Keratinocyte (primary cell): ENCODE data around the gene CCDC157. TPM values are rescaled to one million over a fixed set of nuclear protein-coding genes. Genes with fewer than 3 reads are reported as not detected.

ENCODE experiments used
- DNase-seq: peaks from one replicate; pipeline ENCODE4 v3.0.0-alpha.2; 2011; ENCODE audit warnings: low read depth, missing footprints, low spot score
- FAIRE-seq: peaks from 2 replicates; lab custom pipeline; 2011; peaks lifted over from hg19 to GRCh38; lab: Jason Lieb, UNC
- H2AFZ ChIP-seq: 2 replicates; pipeline ENCODE4 v1.6.0; 2012; ENCODE audit warnings: low read length, control low read depth, inconsistent platforms; ENCODE audit not compliant: control insufficient read depth
- H3K27ac ChIP-seq: 2 replicates; pipeline ENCODE4 v1.5.1; 2011; ENCODE audit warnings: low read length; ENCODE audit not compliant: control insufficient read depth, insufficient read depth
- H3K27me3 ChIP-seq: 3 replicates; pipeline ENCODE4 v1.6.0; 2011; ENCODE audit warnings: low read length; ENCODE audit not compliant: control insufficient read depth, insufficient read depth; ENCODE audit errors: extremely low read depth
- H3K36me3 ChIP-seq, 2 experiments: 2 replicates in 1 of 2; 3 replicates in 1 of 2; pipeline ENCODE4 v1.5.1; 2011; ENCODE audit warnings: low read length in 2 of 2, mild to moderate bottlenecking in 1 of 2; ENCODE audit not compliant: control insufficient read depth in 2 of 2, insufficient read depth in 2 of 2; ENCODE audit errors: extremely low read depth in 1 of 2
- H3K4me1 ChIP-seq: 3 replicates; pipeline ENCODE4 v1.5.1; 2011; ENCODE audit warnings: low read length; ENCODE audit not compliant: control insufficient read depth, insufficient read depth; ENCODE audit errors: extremely low read depth
- H3K4me2 ChIP-seq: 3 replicates; pipeline ENCODE4 v1.6.0; 2011; ENCODE audit warnings: low read depth, low read length; ENCODE audit not compliant: control insufficient read depth, insufficient read depth; ENCODE audit errors: extremely low read depth
- H3K4me3 ChIP-seq, 3 experiments: fragments of 200-600 bp in 1 of 3; sonication (generic) in 1 of 3; 2 replicates in 2 of 3; 3 replicates in 1 of 3; pipeline ENCODE4 v1.5.1; 2011 to 2016; ENCODE audit warnings: low read length in 3 of 3, mild to moderate bottlenecking in 3 of 3, control low read depth in 2 of 3, inconsistent platforms in 1 of 3, low read depth in 1 of 3, mixed read lengths in 1 of 3, mixed run types in 1 of 3, moderate library complexity in 1 of 3; ENCODE audit not compliant: control insufficient read depth in 2 of 3, insufficient read depth in 2 of 3; ENCODE audit errors: extremely low read depth in 1 of 3
- H3K79me2 ChIP-seq: 2 replicates; pipeline ENCODE4 v1.6.0; 2012; ENCODE audit warnings: low read length; ENCODE audit not compliant: control insufficient read depth, insufficient read depth
- H3K9ac ChIP-seq: 3 replicates; pipeline ENCODE4 v1.6.0; 2011; ENCODE audit warnings: low read length; ENCODE audit not compliant: control insufficient read depth, insufficient read depth; ENCODE audit errors: extremely low read depth
- H3K9me1 ChIP-seq: 3 replicates; pipeline ENCODE4 v1.6.0; 2011; ENCODE audit warnings: low read length; ENCODE audit not compliant: control insufficient read depth, insufficient read depth; ENCODE audit errors: extremely low read depth
- H3K9me3 ChIP-seq: 2 replicates; pipeline ENCODE4 v1.5.1; 2012; ENCODE audit warnings: low read depth, low read length; ENCODE audit not compliant: control insufficient read depth
- H4K20me1 ChIP-seq: 3 replicates; pipeline ENCODE4 v1.6.0; 2011; ENCODE audit warnings: low read length; ENCODE audit not compliant: control insufficient read depth, insufficient read depth; ENCODE audit errors: extremely low read depth
- CTCF ChIP-seq, 3 experiments: IDR thresholded peaks in 1 of 3; conservative IDR thresholded peaks in 1 of 3; optimal IDR thresholded peaks in 1 of 3; 2 replicates in 2 of 3; 3 replicates in 1 of 3; pipeline versions ENCODE3 to v1.5.1; 2011; ENCODE audit warnings: low read length in 3 of 3, mild to moderate bottlenecking in 3 of 3, moderate library complexity in 2 of 3, control low read depth in 1 of 3, inconsistent platforms in 1 of 3; ENCODE audit not compliant: insufficient read depth in 2 of 3; ENCODE audit errors: extremely low read depth in 1 of 3
- EZH2 ChIP-seq: IDR thresholded peaks from one replicate; pipeline ENCODE4 v1.6.1; 2012; ENCODE audit warnings: inconsistent platforms, mild to moderate bottlenecking, low read length, moderate library complexity
- dilution Hi-C: fragments of 300-500 bp; cut with MboI; formaldehyde crosslinking; loops from one replicate; pipeline ENCODE4 v1.7.0; 2020; ENCODE audit warnings: low sequenced_read_pairs; ENCODE audit not compliant: extremely low pct_ligation_motif_present
- polyA plus RNA-seq, 5 experiments: library from polyadenylated mRNA; depleted of rRNA in 3 of 5; stranded (reverse) in 3 of 5; stranded (forward) in 1 of 5; unstranded in 1 of 5; fragments of >200 nt; gene quantifications; 1 replicate in 1 of 5; 2 replicates in 3 of 5; 3 replicates in 1 of 5; pipeline versions ENCODE4 v1.2.1 to v1.2.3, GENCODE V29; 2011 to 2012; ENCODE audit warnings: missing spikeins in 2 of 5, low read depth in 1 of 5, low replicate concordance in 1 of 5

The CCDC157 gene
- polyA plus RNA-seq, 1 donor (not counting 4 experiments of a cell fraction or from before 2014, with no cell fraction given) = 1.3 TPM

- H3K4me2 ChIP-seq = no peak overlapping the region
- no peaks in the 10 kb centered on the region for H3K27me3 ChIP-seq
- H3K4me1 ChIP-seq = peaks cover 3% of the 10 kb centered on the region
- H3K27ac ChIP-seq = no peak overlapping the region
- no peak for DNase-seq
- no peaks in the 10 kb centered on the region for H3K79me2 ChIP-seq
- H4K20me1 ChIP-seq = no peaks in the 10 kb centered on the region
- no peak overlapping the region for H3K9ac ChIP-seq
- H2AFZ ChIP-seq = no peak overlapping the region
- no peak overlapping the region for H3K4me3 ChIP-seq
- FAIRE-seq = no peak
- dilution Hi-C loops = no loop called here
- no peak for TF ChIP-seq CTCF (optimal IDR thresholded peaks at IDR 0.05 in 1 of 3, IDR thresholded peaks at IDR 0.05 in 1 of 3, conservative IDR thresholded peaks at IDR 0.05 in 1 of 3; ENCODE audit: extremely low read depth in 1 of 3, insufficient read depth in 2 of 3, low read length in 3 of 3)
- no peak for TF ChIP-seq EZH2
- H3K36me3 ChIP-seq = peaks cover 36 to 52% of the 10 kb centered on the region in 2 experiments
- no peaks in the 10 kb centered on the region for H3K9me3 ChIP-seq
- H3K9me1 ChIP-seq = no peaks in the 10 kb centered on the region
Measured at GRCh38 chr22:30333707-30334087, 23.1 kb upstream of the CCDC157 start.

GRCh38 chr22:30334646-30335045 lies 22.2 kb upstream of the CCDC157 start:
- FAIRE-seq (no peak), DNase-seq (no peak)
- dilution Hi-C loops = no loop called here
- H3K4me1 ChIP-seq = peaks cover 3% of the 10 kb centered on the region
- H3K9me3 ChIP-seq = no peaks in the 10 kb centered on the region
- no peak overlapping the region for H3K27ac ChIP-seq
- no peak overlapping the region for H2AFZ ChIP-seq
- H3K9me1 ChIP-seq = no peaks in the 10 kb centered on the region
- TF ChIP-seq CTCF (optimal IDR thresholded peaks at IDR 0.05 in 1 of 3, IDR thresholded peaks at IDR 0.05 in 1 of 3, conservative IDR thresholded peaks at IDR 0.05 in 1 of 3; ENCODE audit: extremely low read depth in 1 of 3, insufficient read depth in 2 of 3, low read length in 3 of 3) (no peak), EZH2 (no peak)
- no peak overlapping the region for H3K9ac ChIP-seq
- peaks cover 42 to 57% of the 10 kb centered on the region in 2 experiments for H3K36me3 ChIP-seq
- H3K4me3 ChIP-seq = no peak overlapping the region
- H4K20me1 ChIP-seq = no peaks in the 10 kb centered on the region
- H3K27me3 ChIP-seq = no peaks in the 10 kb centered on the region
- H3K4me2 ChIP-seq = no peak overlapping the region
- H3K79me2 ChIP-seq = no peaks in the 10 kb centered on the region
